WTC11 (cell line): Measurements from ENCODE around the gene TEX14. TPM values are rescaled to one million over a fixed set of nuclear protein-coding genes. Genes with fewer than 3 reads are reported as not detected.

ENCODE experiments used
- ATAC-seq: fragments of 200-7000 bp; cut with Tn5 transposase; 2 replicates; pipeline ENCODE4 v1.10.0; 2021; ENCODE audit warnings: mild to moderate bottlenecking, moderate library complexity
- CTCF ChIA-PET: fragments of 300-600 bp; sonication (Branson Sonifier 250); formaldehyde crosslinking; loops from one replicate; lab custom pipeline; 2021; ENCODE audit warnings: antibody characterized with exemption; lab: Charles Lee
- POLR2A ChIA-PET: fragments of 350-600 bp; sonication (Branson Sonifier 250); formaldehyde crosslinking; loops from one replicate; lab custom pipeline; 2021; ENCODE audit warnings: antibody characterized with exemption; lab: Charles Lee
- DNase-seq: peaks from one replicate; pipeline ENCODE4 v3.0.0; 2021; ENCODE audit warnings: low spot score
- H3K27ac Mint-ChIP-seq: 2 replicates; pipeline ENCODE4 v1.8.0; 2021; ENCODE audit warnings: mixed read lengths
- H3K27me3 Mint-ChIP-seq: 2 replicates; pipeline ENCODE4 v1.8.0; 2021; ENCODE audit warnings: low read depth, mild to moderate bottlenecking, moderate library complexity, mixed read lengths
- H3K36me3 Mint-ChIP-seq: 2 replicates; pipeline ENCODE4 v1.8.0; 2021; ENCODE audit warnings: mixed read lengths
- H3K4me1 Mint-ChIP-seq: 2 replicates; pipeline ENCODE4 v1.8.0; 2022; ENCODE audit warnings: mixed read lengths
- H3K4me3 Mint-ChIP-seq: 2 replicates; pipeline ENCODE4 v1.8.0; 2021; ENCODE audit warnings: mild to moderate bottlenecking, moderate library complexity, mixed read lengths
- H3K9me3 Mint-ChIP-seq: 2 replicates; pipeline ENCODE4 v1.8.0; 2021; ENCODE audit warnings: mixed read lengths
- AR ChIP-seq: fragments of 250-450 bp; sonication (Bioruptor Pico); IDR thresholded peaks from 2 replicates; pipeline ENCODE4 v1.9.0; 2021; ENCODE audit warnings: mild to moderate bottlenecking
- ATF6 ChIP-seq: sonication (generic); formaldehyde crosslinking; IDR thresholded peaks from 2 replicates; pipeline ENCODE4 v1.8.1; 2023; ENCODE audit warnings: mild to moderate bottlenecking, missing genetic modification reagents
- ESRRA ChIP-seq: sonication (generic); formaldehyde crosslinking; IDR thresholded peaks from 2 replicates; pipeline ENCODE4 v1.8.1; 2022; ENCODE audit warnings: mild to moderate bottlenecking, missing genetic modification reagents, borderline replicate concordance
- ETV6 ChIP-seq: sonication (generic); formaldehyde crosslinking; IDR thresholded peaks from 2 replicates; pipeline ENCODE4 v1.8.1; 2022; ENCODE audit warnings: mild to moderate bottlenecking, missing genetic modification reagents
- FOXJ3 ChIP-seq: sonication (generic); formaldehyde crosslinking; IDR thresholded peaks from 2 replicates; pipeline ENCODE4 v1.9.0; 2021; ENCODE audit warnings: missing genetic modification reagents, mild to moderate bottlenecking, borderline replicate concordance
- FOXP1 ChIP-seq: sonication (generic); formaldehyde crosslinking; IDR thresholded peaks from 2 replicates; pipeline ENCODE4 v1.8.0; 2022; ENCODE audit warnings: missing genetic modification reagents, mild to moderate bottlenecking, moderate library complexity, borderline replicate concordance
- FOXP4 ChIP-seq: sonication (generic); formaldehyde crosslinking; IDR thresholded peaks from 2 replicates; pipeline ENCODE4 v1.8.0; 2022; ENCODE audit warnings: mild to moderate bottlenecking, missing genetic modification reagents
- HMGA2 ChIP-seq: fragments of 250-450 bp; sonication (Bioruptor Pico); IDR thresholded peaks from 2 replicates; pipeline ENCODE4 v1.4.0; 2021; ENCODE audit warnings: mild to moderate bottlenecking, moderate library complexity
- HMGXB4 ChIP-seq: sonication (generic); formaldehyde crosslinking; IDR thresholded peaks from 2 replicates; pipeline ENCODE4 v1.8.1; 2023; ENCODE audit warnings: mild to moderate bottlenecking, moderate library complexity, missing genetic modification reagents
- NFE2L1 ChIP-seq: sonication (generic); formaldehyde crosslinking; IDR thresholded peaks from 2 replicates; pipeline ENCODE4 v1.8.1; 2023; ENCODE audit warnings: missing genetic modification reagents
- NR1H2 ChIP-seq: sonication (generic); formaldehyde crosslinking; IDR thresholded peaks from 2 replicates; pipeline ENCODE4 v1.9.0; 2021; ENCODE audit warnings: mild to moderate bottlenecking, moderate library complexity, missing genetic modification reagents
- PRDM15 ChIP-seq: sonication (generic); formaldehyde crosslinking; IDR thresholded peaks from 2 replicates; pipeline ENCODE4 v1.8.0; 2022; ENCODE audit warnings: missing genetic modification reagents
- SMAD4 ChIP-seq: sonication (generic); formaldehyde crosslinking; IDR thresholded peaks from 2 replicates; pipeline ENCODE4 v1.8.0; 2022; ENCODE audit warnings: mild to moderate bottlenecking, missing genetic modification reagents
- TP53 ChIP-seq: sonication (generic); formaldehyde crosslinking; IDR thresholded peaks from 2 replicates; pipeline ENCODE4 v1.8.1; 2023; ENCODE audit warnings: mild to moderate bottlenecking, missing genetic modification reagents
- ZNF219 ChIP-seq: sonication (generic); formaldehyde crosslinking; IDR thresholded peaks from 2 replicates; pipeline ENCODE4 v1.8.0; 2023; ENCODE audit warnings: missing genetic modification reagents, mild to moderate bottlenecking, borderline replicate concordance
- ZNF317 ChIP-seq: sonication (generic); formaldehyde crosslinking; IDR thresholded peaks from 2 replicates; pipeline ENCODE4 v1.8.1; 2023; ENCODE audit warnings: low read depth, mild to moderate bottlenecking, moderate library complexity, missing genetic modification reagents, borderline replicate concordance
- ZNF396 ChIP-seq: fragments of 250-450 bp; sonication (Bioruptor Pico); IDR thresholded peaks from 2 replicates; pipeline ENCODE4 v1.8.0; 2021; ENCODE audit warnings: mild to moderate bottlenecking, moderate library complexity, borderline replicate concordance
- ZNF512 ChIP-seq: sonication (generic); formaldehyde crosslinking; IDR thresholded peaks from 2 replicates; pipeline ENCODE4 v1.8.1; 2022; ENCODE audit warnings: missing genetic modification reagents, borderline replicate concordance
- total RNA-seq: library from RNA; stranded (reverse); gene quantifications from 3 replicates; pipeline ENCODE4 v1.2.3, GENCODE V29; 2021
- TF ChIP-seq, protein P1 (sequence below): sonication (generic); formaldehyde crosslinking; IDR thresholded peaks from 2 replicates; pipeline ENCODE4 v1.8.0; 2022; ENCODE audit warnings: mild to moderate bottlenecking, missing genetic modification reagents

Gene TEX14
- total RNA-seq, 1 experiment from 2014 or later: 1.4 TPM

DNA sequence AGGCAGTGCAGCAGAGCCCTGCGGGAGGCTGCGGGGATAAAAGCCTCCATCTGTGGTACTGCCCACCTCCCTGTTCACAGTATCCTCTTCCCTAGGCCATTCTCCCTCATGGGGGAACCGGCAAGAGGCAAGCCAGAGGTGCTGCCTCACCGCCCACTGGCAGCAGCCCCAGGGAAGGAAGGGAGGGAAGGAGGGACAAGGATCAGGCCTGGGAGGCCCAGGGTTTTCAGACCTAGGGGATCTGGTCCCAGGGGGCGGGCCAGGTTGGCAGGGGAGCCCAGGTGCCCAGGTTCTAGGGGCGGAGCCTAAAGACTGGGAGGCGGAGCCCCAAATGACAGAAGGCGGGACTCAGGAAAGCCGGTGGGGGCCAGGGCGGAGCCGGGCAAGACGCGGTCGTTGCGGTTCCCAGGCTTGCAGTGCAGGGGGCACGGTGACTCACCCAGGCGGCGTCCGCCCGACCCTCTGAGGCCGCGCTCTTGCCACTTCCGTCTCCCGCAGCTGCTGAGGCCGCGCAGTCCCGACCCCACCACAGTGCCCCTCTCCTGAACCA lies 174.4 kb downstream of the TEX14 start:
- POLR2A ChIA-PET: interaction anchor here (1.1 kb wide), 1 partner anchor 114 kb away, joined by 4 read pairs; no protein-coding TSS in a partner anchor
- Mint-ChIP-seq H3K9me3 (no peaks in the 10 kb centered on the region), H3K36me3 (no peaks in the 10 kb centered on the region), H3K4me3 (peak overlapping the region; percentile 96), H3K4me1 (peaks cover 32% of the 10 kb centered on the region), H3K27me3 (no peaks in the 10 kb centered on the region; the same call in 1 of the 2 replicates)
- DNase-seq: no peak
- CTCF ChIA-PET: interaction anchor here (0.6 to 2.8 kb wide), 5 partner anchors 11 to 70 kb away, joined by 5 to 23 read pairs (median 9); no protein-coding TSS in a partner anchor
- no peak for TF ChIP-seq ZNF219 (CRISPR knock-in tag)
- peak; percentile 57; the same call in 1 of the 2 replicates for TF ChIP-seq ETV6 (CRISPR knock-in tag)
- TF ChIP-seq, protein P1, sequence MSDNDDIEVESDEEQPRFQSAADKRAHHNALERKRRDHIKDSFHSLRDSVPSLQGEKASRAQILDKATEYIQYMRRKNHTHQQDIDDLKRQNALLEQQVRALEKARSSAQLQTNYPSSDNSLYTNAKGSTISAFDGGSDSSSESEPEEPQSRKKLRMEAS (CRISPR knock-in tag): 0 out of 2 replicates have a peak, but pooled peaks have one; percentile 5
- TF ChIP-seq SMAD4: no peak
- TF ChIP-seq FOXJ3: no peak
- no peak for TF ChIP-seq NFE2L1
- TF ChIP-seq AR (CRISPR knock-in tag): no peak
- no peak for TF ChIP-seq TP53 (CRISPR knock-in tag)
- TF ChIP-seq NR1H2: no peak
- TF ChIP-seq PRDM15 (CRISPR knock-in tag): no peak
- no peak for TF ChIP-seq HMGXB4 (CRISPR knock-in tag)
- no peak for TF ChIP-seq ZNF396
- no peak for TF ChIP-seq ESRRA (CRISPR knock-in tag)
- peak; percentile 17; the same call in 1 of the 2 replicates for TF ChIP-seq FOXP1 (CRISPR knock-in tag)
- TF ChIP-seq, all 79 proteins: peak for 3
- peak overlapping the region; percentile 96 for H3K27ac Mint-ChIP-seq
- no peak for ATAC-seq

DNA sequence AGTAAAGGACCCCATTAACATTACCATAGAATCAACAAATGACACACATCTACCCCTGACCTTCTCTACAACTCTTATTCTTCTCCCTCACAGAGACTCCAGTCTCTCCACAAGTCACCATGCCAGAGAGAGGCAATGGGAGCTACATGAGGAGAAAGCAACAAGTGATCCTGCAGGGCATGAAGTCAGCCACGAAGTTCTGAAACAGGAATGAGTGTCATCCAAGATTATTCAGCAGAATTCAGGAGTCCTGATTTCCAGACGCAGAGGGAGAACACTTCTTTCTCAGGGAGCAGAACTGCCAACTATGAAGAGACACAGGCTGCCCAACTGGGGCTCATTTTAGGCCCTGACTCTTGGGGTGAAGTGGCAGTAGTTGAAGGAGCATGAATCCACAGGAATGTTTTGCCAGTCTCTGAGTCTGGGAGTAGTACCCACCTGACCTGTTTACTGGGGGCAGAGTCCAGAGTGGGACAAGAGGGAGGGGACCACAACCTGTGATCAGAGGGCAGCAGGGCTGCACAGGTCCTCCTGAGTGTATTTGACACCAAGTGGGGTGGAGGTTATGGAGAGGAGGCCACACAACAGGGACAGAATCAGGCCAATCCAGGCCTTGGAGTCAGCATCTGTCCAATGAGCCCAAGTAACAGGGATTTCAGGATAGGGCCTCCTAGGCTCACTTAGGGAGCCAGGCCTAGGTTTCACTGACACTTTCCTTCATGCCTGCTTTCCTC lies 175.0 kb downstream of the TEX14 start:
- ATAC-seq: no peak
- Mint-ChIP-seq H3K9me3 (no peaks in the 10 kb centered on the region), H3K4me1 (peaks cover 32% of the 10 kb centered on the region), H3K4me3 (peak overlapping the region; percentile 96), H3K27ac (peak overlapping the region; percentile 91), H3K27me3 (no peaks in the 10 kb centered on the region; the same call in 1 of the 2 replicates), H3K36me3 (no peaks in the 10 kb centered on the region)
- ChIA-PET POLR2A (interaction anchor here (1.1 kb wide), 1 partner anchor 115 kb away, joined by 4 read pairs; no protein-coding TSS in a partner anchor), CTCF (interaction anchor here (0.6 to 2.8 kb wide), 5 partner anchors 11 to 317 kb away, joined by 4 to 23 read pairs (median 7); no protein-coding TSS in a partner anchor)
- DNase-seq: no peak
- TF ChIP-seq ZNF317 (CRISPR knock-in tag) (no peak), ESRRA (CRISPR knock-in tag) (no peak), HMGA2 (CRISPR knock-in tag) (no peak), ZNF512 (CRISPR knock-in tag) (no peak), ATF6 (no peak), FOXP4 (no peak)
